HCT116 (cell line): ENCODE results near the gene INPP5K. TPM values are rescaled to one million over a fixed set of nuclear protein-coding genes. Genes with fewer than 3 reads are reported as not detected.

Source experiments
- ATAC-seq: fragments of 200-7000 bp; cut with Tn5 transposase; 2 replicates; pipeline ENCODE4 v1.9.1; 2020; ENCODE audit warnings: mild to moderate bottlenecking, moderate library complexity
- BruUV-seq: library from RNA; stranded (reverse); fragments of 400-500 nt; replicated peaks from 2 replicates; lab custom pipeline; 2021; lab: Mats Ljungman, UMichigan
- CTCF ChIA-PET: fragments of 300-600 bp; sonication (Branson Sonifier 250); formaldehyde crosslinking; loops from one replicate; lab custom pipeline; 2021; ENCODE audit warnings: antibody characterized with exemption; lab: Charles Lee
- POLR2A ChIA-PET: fragments of 300-600, 350-600 bp; sonication (Branson Sonifier 250); formaldehyde crosslinking; loops from one replicate; lab custom pipeline; 2021; ENCODE audit warnings: antibody characterized with exemption; lab: Charles Lee
- RAD21 ChIA-PET, 2 experiments: fragments of 300-600 bp; sonication (Branson Sonifier 250); formaldehyde crosslinking; loops; one replicate each; lab custom pipeline; 2023; ENCODE audit warnings: low total read pairs in 2 of 2; ENCODE audit not compliant: uncharacterized antibody in 2 of 2, unreplicated experiment in 2 of 2, low non-redundant PET in 1 of 2; lab: Charles Lee
- DNase-seq: peaks from one replicate; pipeline ENCODE4 v3.0.0-alpha.2; 2010; ENCODE audit warnings: low read depth, low spot score
- H2AFZ ChIP-seq: fragments of 200-600 bp; shearing (Covaris generic), sonication (generic); 2 replicates; pipeline ENCODE4 v1.6.1; 2017; ENCODE audit warnings: low read depth, mixed run types, mixed read lengths, antibody characterized with exemption, low read length; ENCODE audit not compliant: poor library complexity, severe bottlenecking
- H3K27ac ChIP-seq: 2 replicates; pipeline ENCODE4 v1.5.1; 2012; ENCODE audit warnings: low read depth, low read length
- H3K27me3 ChIP-seq: fragments of 200-600 bp; sonication (generic); 2 replicates; pipeline ENCODE4 v1.6.1; 2016; ENCODE audit warnings: mixed run types, low read length, mixed read lengths; ENCODE audit not compliant: insufficient read depth
- H3K36me3 ChIP-seq, 2 experiments: fragments of 200-500 bp in 1 of 2; fragments of 200-600 bp in 1 of 2; sonication (Bioruptor generic) in 1 of 2; sonication (generic) in 1 of 2; 2 replicates each; pipeline versions ENCODE4 v1.5.1 to v1.6.1; 2014 to 2016; ENCODE audit warnings: low read length in 2 of 2, inconsistent platforms in 1 of 2, mixed read lengths in 1 of 2, mixed run types in 1 of 2; ENCODE audit not compliant: insufficient read depth in 2 of 2, control insufficient read depth in 1 of 2
- H3K4me1 ChIP-seq, 2 experiments: fragments of 200-600 bp in 1 of 2; sonication (generic) in 1 of 2; 2 replicates each; pipeline versions ENCODE4 v1.5.1 to v1.6.1; 2012 to 2017; ENCODE audit warnings: low read length in 2 of 2, inconsistent platforms in 1 of 2, mild to moderate bottlenecking in 1 of 2, mixed read lengths in 1 of 2, mixed run types in 1 of 2, moderate library complexity in 1 of 2; ENCODE audit not compliant: insufficient read depth in 2 of 2, control insufficient read depth in 1 of 2
- H3K4me2 ChIP-seq: fragments of 200-600 bp; sonication (generic); 2 replicates; pipeline ENCODE4 v1.6.1; 2017; ENCODE audit warnings: mixed run types, low read length, mixed read lengths
- H3K4me3 ChIP-seq, 2 experiments: fragments of 200-600 bp in 1 of 2; sonication (generic) in 1 of 2; replicated peaks in 1 of 2; 2 replicates each; pipeline ENCODE4 v1.5.1; 2011 to 2016; ENCODE audit warnings: low read length in 2 of 2, control low read depth in 1 of 2, low read depth in 1 of 2, mild to moderate bottlenecking in 1 of 2, mixed read lengths in 1 of 2, mixed run types in 1 of 2
- H3K79me2 ChIP-seq: fragments of 200-600 bp; sonication (generic); 2 replicates; pipeline ENCODE4 v1.6.1; 2017; ENCODE audit warnings: mild to moderate bottlenecking, mixed run types, low read length, moderate library complexity, mixed read lengths; ENCODE audit not compliant: insufficient read depth
- H3K9ac ChIP-seq: fragments of 200-600 bp; sonication (generic); 2 replicates; pipeline ENCODE4 v1.6.1; 2016; ENCODE audit warnings: low read length, mixed read lengths
- H3K9me2 ChIP-seq: fragments of 200-600 bp; sonication (generic), shearing (Covaris generic); 2 replicates; pipeline ENCODE4 v1.6.1; 2017; ENCODE audit warnings: mixed run types, mild to moderate bottlenecking, moderate library complexity; ENCODE audit not compliant: insufficient read depth
- H3K9me3 ChIP-seq, 2 experiments: fragments of 200-500 bp in 1 of 2; fragments of 200-600 bp in 1 of 2; sonication (Bioruptor generic) in 1 of 2; sonication (generic) in 1 of 2; 2 replicates each; pipeline ENCODE4 v1.6.1; 2014 to 2017; ENCODE audit warnings: low read length in 2 of 2, mixed read lengths in 2 of 2, inconsistent platforms in 1 of 2, low read depth in 1 of 2, mild to moderate bottlenecking in 1 of 2, mixed run types in 1 of 2, moderate library complexity in 1 of 2; ENCODE audit not compliant: control insufficient read depth in 1 of 2, insufficient read depth in 1 of 2
- H4K20me1 ChIP-seq: fragments of 200-600 bp; sonication (generic), shearing (Covaris generic); 2 replicates; pipeline ENCODE4 v1.6.1; 2017; ENCODE audit warnings: mixed run types, mild to moderate bottlenecking, moderate library complexity; ENCODE audit not compliant: insufficient read depth
- CBX3 ChIP-seq: IDR thresholded peaks from 2 replicates; pipeline ENCODE4 v1.6.1; 2012; ENCODE audit warnings: low read depth
- CTCF ChIP-seq, 3 experiments: fragments of 200-600 bp in 1 of 3; sonication (generic) in 1 of 3; IDR thresholded peaks in 2 of 3; conservative IDR thresholded peaks in 1 of 3; 2 replicates each; pipeline ENCODE4 v1.5.1; 2012 to 2017; ENCODE audit warnings: low read depth in 2 of 3, low read length in 2 of 3, antibody characterized with exemption in 1 of 3, borderline replicate concordance in 1 of 3, control low read depth in 1 of 3, mild to moderate bottlenecking in 1 of 3, mixed read lengths in 1 of 3, mixed run types in 1 of 3, moderate library complexity in 1 of 3; ENCODE audit not compliant: insufficient read depth in 1 of 3
- EGR1 ChIP-seq: IDR thresholded peaks from 2 replicates; pipeline ENCODE4 v1.6.1; 2012; ENCODE audit warnings: low read depth
- EZH2 ChIP-seq: fragments of 200-600 bp; sonication (generic); IDR thresholded peaks from 2 replicates; pipeline ENCODE4 v1.6.1; 2017; ENCODE audit warnings: antibody characterized with exemption, mixed run types
- SIN3A ChIP-seq: IDR thresholded peaks from 2 replicates; pipeline ENCODE4 v1.6.1; 2012; ENCODE audit warnings: low read depth
- SP1 ChIP-seq: IDR thresholded peaks from 2 replicates; pipeline ENCODE4 v1.6.1; 2012; ENCODE audit warnings: low read depth
- TCF7L2 ChIP-seq: IDR thresholded peaks from 2 replicates; pipeline ENCODE4 v1.7.0; 2011; ENCODE audit warnings: borderline replicate concordance, inconsistent platforms; ENCODE audit not compliant: insufficient read depth, insufficient read length; ENCODE audit errors: extremely low read depth
- intact Hi-C: fragments of 100-400 bp; cut with micrococcal nuclease; formaldehyde crosslinking; loops from 2 replicates; pipeline ENCODE4 v1.10.0; 2022
- total RNA-seq: library from RNA; stranded (reverse); gene quantifications from one replicate; pipeline ENCODE4 v1.2.1, GENCODE V29; 2021; ENCODE audit not compliant: unreplicated experiment
- TF ChIP-seq, protein P1 (sequence below): IDR thresholded peaks from 2 replicates; pipeline ENCODE4 v1.6.1; 2012; ENCODE audit warnings: low read depth
- TF ChIP-seq, protein P2 (sequence below): IDR thresholded peaks from 2 replicates; pipeline ENCODE4 v1.6.1; 2012

The INPP5K gene
- total RNA-seq, 1 experiment from 2014 or later: 25.6 TPM

DNA sequence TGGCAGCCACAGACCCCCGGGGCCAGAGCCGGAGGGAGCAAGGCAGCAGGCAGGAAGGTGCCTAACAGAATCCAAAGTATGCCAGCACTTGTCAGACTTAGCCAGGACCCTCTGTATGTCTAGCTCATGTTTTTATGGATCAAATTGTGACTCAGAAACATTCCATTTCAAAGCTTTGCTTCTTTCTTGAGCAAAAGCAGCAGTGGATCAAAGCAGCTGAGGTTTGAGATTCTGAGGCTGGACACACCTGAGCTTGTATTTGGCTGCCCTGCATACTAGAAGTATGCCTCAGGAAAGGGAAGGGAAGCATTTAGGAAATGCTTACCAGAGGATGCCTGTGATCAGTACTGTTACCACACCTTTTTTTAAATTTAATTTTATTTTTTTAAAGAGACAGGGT lies 18.2 kb downstream of the INPP5K start:
- Histone ChIP-seq H3K36me3 (no peaks in the 10 kb centered on the region), H3K27me3 (no peaks in the 10 kb centered on the region), H3K4me1 (no peaks in the 10 kb centered on the region), H3K9me3 (no peaks in the 10 kb centered on the region), H3K4me2 (no peak overlapping the region), H2AFZ (no peak overlapping the region), H3K9me2 (no peaks in the 10 kb centered on the region), H3K4me3 (no peak overlapping the region), H3K9ac (no peak overlapping the region), H3K27ac (no peak overlapping the region), H4K20me1 (no peaks in the 10 kb centered on the region), H3K79me2 (no peaks in the 10 kb centered on the region)
- no peak for TF ChIP-seq EGR1
- no peak for TF ChIP-seq SIN3A
- TF ChIP-seq EZH2: no peak
- RAD21 ChIA-PET: no interaction called here
- intact Hi-C loops: no loop called here
- DNase-seq (no peak), ATAC-seq (no peak)
- CTCF ChIA-PET: interaction anchor here (1.4 kb wide), 1 partner anchor 133 kb away, joined by 3 read pairs; no protein-coding TSS in a partner anchor
- BruUV-seq: no TSS peak
- POLR2A ChIA-PET: interaction anchor here (0.7 to 2.0 kb wide), 2 partner anchors 11 to 18 kb away, joined by 3 to 7 read pairs; partner anchors contain the start of gene INPP5K

DNA sequence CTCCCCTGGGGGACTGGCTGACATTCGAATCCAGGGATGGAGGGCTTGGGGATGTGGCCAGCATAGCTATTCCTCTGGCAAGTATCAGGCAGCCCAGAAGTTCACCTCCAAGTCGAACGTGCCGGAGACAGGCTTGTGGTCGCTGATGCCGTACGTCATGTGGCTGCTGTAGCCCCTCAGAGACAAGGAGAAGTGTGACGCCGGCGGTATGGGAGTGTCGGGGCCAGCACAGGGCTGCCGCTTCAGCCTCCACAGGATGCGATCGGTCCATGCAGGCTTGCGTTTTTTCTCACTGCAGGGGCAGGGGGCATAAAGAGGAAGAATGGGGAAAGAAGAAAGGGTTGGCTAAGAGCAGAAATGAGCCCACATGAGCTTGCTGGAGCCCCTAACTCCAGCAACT lies 18.6 kb downstream of the INPP5K start:
- Histone ChIP-seq H2AFZ (no peak overlapping the region), H3K79me2 (no peaks in the 10 kb centered on the region), H3K36me3 (no peaks in the 10 kb centered on the region), H3K4me3 (no peak overlapping the region), H3K27me3 (no peaks in the 10 kb centered on the region), H3K9me2 (no peaks in the 10 kb centered on the region), H3K27ac (no peak overlapping the region), H3K4me1 (peaks cover 0 to 3% of the 10 kb centered on the region in 2 experiments; a peak in 2 of 4 replicates), H3K9ac (no peak overlapping the region), H4K20me1 (no peaks in the 10 kb centered on the region), H3K4me2 (no peak overlapping the region), H3K9me3 (no peaks in the 10 kb centered on the region)
- intact Hi-C loops: no loop called here
- RAD21 ChIA-PET: interaction anchor here in 1 of 2 experiments (0.8 kb wide), 1 partner anchor 18 kb away, joined by 3 read pairs; no protein-coding TSS in a partner anchor
- no peak for DNase-seq
- BruUV-seq: no TSS peak
- POLR2A ChIA-PET: interaction anchor here (0.7 kb wide), 1 partner anchor 12 kb away, joined by 3 read pairs; no protein-coding TSS in a partner anchor
- TF ChIP-seq CBX3 (no peak), CTCF (IDR thresholded peaks at IDR 0.05 in 2 of 3, conservative IDR thresholded peaks at IDR 0.05 in 1 of 3; ENCODE audit: borderline replicate concordance in 1 of 3, insufficient read depth in 1 of 3, low read depth in 2 of 3, low read length in 2 of 3) (no peak), SP1 (no peak), TCF7L2 (no peak)
- TF ChIP-seq, protein P1, sequence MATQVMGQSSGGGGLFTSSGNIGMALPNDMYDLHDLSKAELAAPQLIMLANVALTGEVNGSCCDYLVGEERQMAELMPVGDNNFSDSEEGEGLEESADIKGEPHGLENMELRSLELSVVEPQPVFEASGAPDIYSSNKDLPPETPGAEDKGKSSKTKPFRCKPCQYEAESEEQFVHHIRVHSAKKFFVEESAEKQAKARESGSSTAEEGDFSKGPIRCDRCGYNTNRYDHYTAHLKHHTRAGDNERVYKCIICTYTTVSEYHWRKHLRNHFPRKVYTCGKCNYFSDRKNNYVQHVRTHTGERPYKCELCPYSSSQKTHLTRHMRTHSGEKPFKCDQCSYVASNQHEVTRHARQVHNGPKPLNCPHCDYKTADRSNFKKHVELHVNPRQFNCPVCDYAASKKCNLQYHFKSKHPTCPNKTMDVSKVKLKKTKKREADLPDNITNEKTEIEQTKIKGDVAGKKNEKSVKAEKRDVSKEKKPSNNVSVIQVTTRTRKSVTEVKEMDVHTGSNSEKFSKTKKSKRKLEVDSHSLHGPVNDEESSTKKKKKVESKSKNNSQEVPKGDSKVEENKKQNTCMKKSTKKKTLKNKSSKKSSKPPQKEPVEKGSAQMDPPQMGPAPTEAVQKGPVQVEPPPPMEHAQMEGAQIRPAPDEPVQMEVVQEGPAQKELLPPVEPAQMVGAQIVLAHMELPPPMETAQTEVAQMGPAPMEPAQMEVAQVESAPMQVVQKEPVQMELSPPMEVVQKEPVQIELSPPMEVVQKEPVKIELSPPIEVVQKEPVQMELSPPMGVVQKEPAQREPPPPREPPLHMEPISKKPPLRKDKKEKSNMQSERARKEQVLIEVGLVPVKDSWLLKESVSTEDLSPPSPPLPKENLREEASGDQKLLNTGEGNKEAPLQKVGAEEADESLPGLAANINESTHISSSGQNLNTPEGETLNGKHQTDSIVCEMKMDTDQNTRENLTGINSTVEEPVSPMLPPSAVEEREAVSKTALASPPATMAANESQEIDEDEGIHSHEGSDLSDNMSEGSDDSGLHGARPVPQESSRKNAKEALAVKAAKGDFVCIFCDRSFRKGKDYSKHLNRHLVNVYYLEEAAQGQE: no peak
- TF ChIP-seq, protein P2, sequence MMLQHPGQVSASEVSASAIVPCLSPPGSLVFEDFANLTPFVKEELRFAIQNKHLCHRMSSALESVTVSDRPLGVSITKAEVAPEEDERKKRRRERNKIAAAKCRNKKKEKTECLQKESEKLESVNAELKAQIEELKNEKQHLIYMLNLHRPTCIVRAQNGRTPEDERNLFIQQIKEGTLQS: no peak
- CTCF ChIA-PET: interaction anchor here (1.4 kb wide), 1 partner anchor 132 kb away, joined by 3 read pairs; no protein-coding TSS in a partner anchor
- no peak for ATAC-seq
